ENCODE results near the gene RNF215.

RNF215 gene

DNA sequence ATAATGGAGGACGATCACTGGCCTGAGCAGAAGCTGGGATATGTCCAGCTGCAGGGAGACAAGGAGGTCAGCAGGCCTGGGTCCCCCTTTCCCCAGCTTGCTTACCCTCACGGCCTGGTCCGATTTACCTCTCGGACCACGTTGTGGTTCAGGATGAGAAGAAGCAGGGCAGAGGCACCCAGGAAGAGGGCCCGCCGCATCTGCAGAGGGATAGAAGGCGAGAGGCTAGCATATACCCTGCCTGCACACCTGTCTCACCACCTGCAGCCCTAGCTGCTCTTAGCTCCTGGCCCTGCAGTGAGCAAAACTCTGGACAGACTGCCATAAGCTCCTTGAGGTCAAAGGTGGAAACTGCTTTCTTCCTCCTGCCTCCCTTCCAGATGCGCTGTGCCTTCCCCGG, 1.3 kb downstream of the RNF215 start:
- DNase-seq (ENCODE audit: low read depth): no peak
- H3K4me3 ChIP-seq (ENCODE audit: low read depth, low read length): no peak overlapping the region
- TF ChIP-seq, protein P1, sequence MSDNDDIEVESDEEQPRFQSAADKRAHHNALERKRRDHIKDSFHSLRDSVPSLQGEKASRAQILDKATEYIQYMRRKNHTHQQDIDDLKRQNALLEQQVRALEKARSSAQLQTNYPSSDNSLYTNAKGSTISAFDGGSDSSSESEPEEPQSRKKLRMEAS (IDR thresholded peaks at IDR 0.05; ENCODE audit: low read depth, low read length): no peak
- TF ChIP-seq, protein P2, sequence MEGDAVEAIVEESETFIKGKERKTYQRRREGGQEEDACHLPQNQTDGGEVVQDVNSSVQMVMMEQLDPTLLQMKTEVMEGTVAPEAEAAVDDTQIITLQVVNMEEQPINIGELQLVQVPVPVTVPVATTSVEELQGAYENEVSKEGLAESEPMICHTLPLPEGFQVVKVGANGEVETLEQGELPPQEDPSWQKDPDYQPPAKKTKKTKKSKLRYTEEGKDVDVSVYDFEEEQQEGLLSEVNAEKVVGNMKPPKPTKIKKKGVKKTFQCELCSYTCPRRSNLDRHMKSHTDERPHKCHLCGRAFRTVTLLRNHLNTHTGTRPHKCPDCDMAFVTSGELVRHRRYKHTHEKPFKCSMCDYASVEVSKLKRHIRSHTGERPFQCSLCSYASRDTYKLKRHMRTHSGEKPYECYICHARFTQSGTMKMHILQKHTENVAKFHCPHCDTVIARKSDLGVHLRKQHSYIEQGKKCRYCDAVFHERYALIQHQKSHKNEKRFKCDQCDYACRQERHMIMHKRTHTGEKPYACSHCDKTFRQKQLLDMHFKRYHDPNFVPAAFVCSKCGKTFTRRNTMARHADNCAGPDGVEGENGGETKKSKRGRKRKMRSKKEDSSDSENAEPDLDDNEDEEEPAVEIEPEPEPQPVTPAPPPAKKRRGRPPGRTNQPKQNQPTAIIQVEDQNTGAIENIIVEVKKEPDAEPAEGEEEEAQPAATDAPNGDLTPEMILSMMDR (IDR thresholded peaks at IDR 0.05; ENCODE audit: low read depth, low read length): no peak
- TF ChIP-seq POLR2A (IDR thresholded peaks at IDR 0.05; ENCODE audit: extremely low read depth, insufficient read length) (no peak), MYC (IDR thresholded peaks at IDR 0.05; ENCODE audit: low read depth, low read length) (no peak)

DNA sequence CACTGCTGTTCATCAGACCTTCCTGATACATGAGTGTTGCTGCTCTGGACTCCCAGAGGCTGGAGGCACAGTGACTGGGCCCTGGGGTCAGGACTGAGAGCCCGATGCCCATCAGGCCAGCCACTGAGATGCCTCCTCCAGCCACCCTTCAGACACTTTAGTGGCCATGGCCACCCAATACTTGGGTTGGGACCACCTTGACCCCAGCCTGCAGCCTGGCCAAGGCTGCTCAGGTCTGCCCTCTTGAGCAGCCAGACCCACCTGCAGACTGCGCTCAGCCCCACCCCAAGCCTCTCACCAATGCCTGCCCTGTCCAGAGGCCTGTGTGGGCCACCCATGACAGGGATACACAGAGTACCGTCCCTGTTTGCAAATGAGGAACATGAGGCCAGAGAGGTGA, 4.2 kb downstream of the RNF215 start:
- TF ChIP-seq, protein P2 (IDR thresholded peaks at IDR 0.05; ENCODE audit: low read depth, low read length): no peak
- TF ChIP-seq MYC (IDR thresholded peaks at IDR 0.05; ENCODE audit: low read depth, low read length) (no peak), POLR2A (IDR thresholded peaks at IDR 0.05; ENCODE audit: extremely low read depth, insufficient read length) (no peak)
- TF ChIP-seq, protein P1 (IDR thresholded peaks at IDR 0.05; ENCODE audit: low read depth, low read length): no peak
- H3K4me3 ChIP-seq (ENCODE audit: low read depth, low read length): no peak overlapping the region
- no peak for DNase-seq (ENCODE audit: low read depth)

DNA sequence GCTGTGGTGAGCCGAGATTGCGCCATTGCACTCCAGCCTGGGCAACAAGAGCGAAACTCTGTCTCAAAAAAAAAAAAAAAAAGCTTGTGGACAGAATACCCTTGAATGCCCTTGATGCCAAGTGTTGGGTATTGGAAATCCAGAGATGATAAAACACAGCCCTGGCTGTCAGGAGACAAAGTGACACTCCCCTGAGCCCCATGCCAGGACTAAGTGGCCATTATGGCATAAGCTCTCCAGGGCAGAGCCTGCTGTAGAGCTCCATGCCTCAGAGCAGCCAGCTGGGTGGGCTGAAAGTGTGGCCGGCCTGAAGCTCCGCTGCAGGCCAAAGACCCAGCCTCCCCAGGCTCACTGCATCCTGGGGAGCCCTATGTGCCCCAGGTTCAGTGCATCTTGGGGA, 4.9 kb downstream of the RNF215 start:
- DNase-seq (ENCODE audit: low read depth): no peak
- no peak for TF ChIP-seq MYC (IDR thresholded peaks at IDR 0.05; ENCODE audit: low read depth, low read length)
- no peak overlapping the region for H3K4me3 ChIP-seq (ENCODE audit: low read depth, low read length)

DNA sequence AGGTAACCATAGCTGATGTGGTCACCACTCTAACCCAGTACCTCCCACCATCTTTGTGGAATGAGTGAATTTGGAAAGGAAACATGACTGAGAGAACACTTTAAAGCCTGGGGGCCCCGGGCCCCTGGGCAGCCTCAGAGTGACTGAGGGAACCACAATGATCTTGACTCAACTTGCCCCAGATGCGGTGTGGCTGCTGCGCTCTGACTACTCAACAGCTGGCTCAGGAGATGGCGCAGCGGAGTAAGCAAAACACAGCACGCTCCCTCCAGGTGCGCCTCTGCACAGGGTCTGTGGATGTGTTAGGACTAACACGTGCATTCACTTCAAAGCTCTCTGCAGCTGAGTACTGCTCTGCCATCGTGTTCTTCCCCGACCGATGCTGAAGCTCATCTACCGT, 5.9 kb downstream of the RNF215 start:
- DNase-seq (ENCODE audit: low read depth): no peak
- H3K4me3 ChIP-seq (ENCODE audit: low read depth, low read length): no peak overlapping the region
- TF ChIP-seq MYC (IDR thresholded peaks at IDR 0.05; ENCODE audit: low read depth, low read length) (no peak), POLR2A (IDR thresholded peaks at IDR 0.05; ENCODE audit: extremely low read depth, insufficient read length) (no peak)
- TF ChIP-seq, protein P2 (IDR thresholded peaks at IDR 0.05; ENCODE audit: low read depth, low read length): no peak
- TF ChIP-seq, protein P1 (IDR thresholded peaks at IDR 0.05; ENCODE audit: low read depth, low read length): no peak

DNA sequence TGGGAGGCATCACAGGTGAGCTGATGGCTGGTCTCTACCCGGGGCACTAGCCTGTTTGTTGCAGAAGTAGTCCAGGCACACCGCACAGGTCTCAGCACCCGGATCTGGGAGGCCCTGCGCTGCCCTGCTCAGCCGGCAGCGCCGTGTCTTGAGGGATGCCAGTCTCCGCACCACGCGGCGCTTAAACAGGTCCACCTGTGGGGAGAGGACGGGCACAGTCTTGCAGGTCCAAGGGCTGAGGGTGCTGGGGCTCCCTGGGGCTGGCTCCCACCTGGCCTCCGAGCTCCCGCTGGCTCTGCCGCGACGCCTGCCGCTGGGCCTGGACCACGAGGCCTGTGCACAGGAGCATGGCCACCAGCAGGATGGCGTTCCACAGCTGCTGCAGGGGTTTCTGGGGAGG, 7.2 kb downstream of the RNF215 start:
- DNase-seq (ENCODE audit: low read depth): no peak
- H3K4me3 ChIP-seq (ENCODE audit: low read depth, low read length): no peak overlapping the region
- TF ChIP-seq, protein P2 (IDR thresholded peaks at IDR 0.05; ENCODE audit: low read depth, low read length): no peak
- TF ChIP-seq MYC (IDR thresholded peaks at IDR 0.05; ENCODE audit: low read depth, low read length) (no peak), POLR2A (IDR thresholded peaks at IDR 0.05; ENCODE audit: extremely low read depth, insufficient read length) (no peak)
- TF ChIP-seq, protein P1 (IDR thresholded peaks at IDR 0.05; ENCODE audit: low read depth, low read length): no peak

DNA sequence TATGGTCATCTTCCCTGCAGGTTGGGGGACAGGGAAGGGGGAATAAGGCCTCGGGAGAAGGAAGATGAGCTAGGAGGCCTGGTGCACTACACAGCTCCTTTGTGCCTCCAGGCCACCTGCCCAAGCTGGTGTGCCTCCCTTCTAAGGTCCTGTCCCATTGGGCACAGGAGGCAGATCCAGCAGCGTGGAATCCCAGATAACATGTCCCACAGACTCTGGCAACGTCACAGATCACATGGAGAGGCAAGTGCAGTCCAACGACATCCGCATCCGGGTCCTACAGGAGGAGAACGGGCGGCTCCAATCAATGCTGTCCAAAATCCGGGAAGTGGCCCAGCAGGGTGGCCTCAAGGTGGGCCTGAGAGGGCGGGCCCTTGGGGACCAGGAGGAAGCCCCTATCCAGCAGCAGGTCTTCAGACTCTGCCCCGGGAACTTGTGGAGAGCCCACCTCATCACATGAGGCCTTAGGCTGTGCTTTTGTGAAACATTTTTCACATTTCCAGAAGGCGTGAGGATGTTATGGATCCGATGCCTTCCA, 11.8 kb downstream of the RNF215 start:
- DNase-seq (ENCODE audit: low read depth): no peak
- no peak overlapping the region for H3K4me3 ChIP-seq (ENCODE audit: low read depth, low read length)
- no peak for TF ChIP-seq POLR2A (IDR thresholded peaks at IDR 0.05; ENCODE audit: extremely low read depth, insufficient read length)
